ENCODE results near the gene PACS1. TPM values are rescaled to one million over a fixed set of nuclear protein-coding genes. Genes with fewer than 3 reads are reported as not detected.

PACS1 gene
- total RNA-seq, 1 experiment from 2014 or later, result 41.1 TPM

DNA sequence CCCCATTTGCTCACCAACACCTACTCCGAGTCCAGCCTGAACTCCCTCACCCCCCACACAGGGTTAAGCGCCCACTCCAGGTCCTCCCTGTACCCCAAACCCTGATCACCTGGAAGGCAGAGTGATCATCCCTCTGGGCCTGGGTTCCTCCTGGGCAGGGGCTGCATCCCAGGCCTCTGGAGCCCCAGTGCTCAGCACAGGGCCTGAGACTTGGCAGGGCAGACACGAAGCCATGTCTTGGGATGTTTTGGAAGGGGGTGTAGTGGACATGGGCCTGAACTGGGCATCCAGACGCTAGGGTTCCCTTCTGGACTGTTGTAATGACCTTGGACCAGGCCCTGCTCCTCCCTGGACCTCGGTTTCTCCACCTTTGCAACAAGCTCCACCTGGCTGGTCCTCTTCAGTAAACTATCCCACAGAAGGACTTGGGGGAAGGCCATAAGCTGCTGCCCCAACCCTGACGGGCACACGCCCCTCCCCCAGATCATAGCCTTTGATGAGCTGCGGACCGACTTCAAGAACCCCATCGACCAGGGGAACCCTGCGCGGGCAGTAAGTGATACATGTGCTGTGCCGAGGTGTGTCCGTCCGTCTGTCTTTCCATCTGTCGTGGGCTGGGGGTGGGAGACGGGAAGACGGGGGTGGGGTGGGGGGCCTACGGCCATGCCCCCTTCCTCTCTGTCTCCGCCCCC, 211.8 kb downstream of the PACS1 start:
- Histone ChIP-seq H3K9ac (ENCODE audit: low read length) (no peak overlapping the region), H4K20me1 (ENCODE audit: insufficient read depth) (no peaks in the 10 kb centered on the region), H3K27ac (ENCODE audit: low read depth, low read length) (no peak overlapping the region), H3K79me2 (ENCODE audit: insufficient read depth, low read length) (0 out of 2 replicates have a peak, but pooled peaks cover 5% of the 10 kb centered on the region), H3K4me1 (ENCODE audit: control insufficient read depth in 1 of 2, insufficient read depth in 2 of 2, low read length in 2 of 2) (peaks cover 0 to 26% of the 10 kb centered on the region in 2 experiments; a peak in 2 of 4 replicates), H3K9me3 (ENCODE audit: control insufficient read depth in 1 of 2, insufficient read depth in 1 of 2, low read depth in 1 of 2, low read length in 2 of 2) (no peaks in the 10 kb centered on the region), H3K27me3 (ENCODE audit: insufficient read depth, low read length) (no peaks in the 10 kb centered on the region), H3K4me2 (ENCODE audit: low read length) (no peak overlapping the region; the same call in 1 of the 2 replicates), H3K9me2 (ENCODE audit: insufficient read depth) (no peaks in the 10 kb centered on the region), H3K36me3 (ENCODE audit: control insufficient read depth in 1 of 2, insufficient read depth in 2 of 2, low read length in 2 of 2) (no peaks in the 10 kb centered on the region), H2AFZ (ENCODE audit: low read depth, low read length, poor library complexity, severe bottlenecking) (no peak overlapping the region), H3K4me3 (replicated peaks in 1 of 2; ENCODE audit: low read depth in 1 of 2, low read length in 2 of 2) (no peak overlapping the region)
- RAD21 ChIA-PET (ENCODE audit: low non-redundant PET in 1 of 2, low total read pairs in 2 of 2, uncharacterized antibody in 2 of 2, unreplicated experiment in 2 of 2), result no interaction called here
- TF ChIP-seq JUND (IDR thresholded peaks at IDR 0.05) (no peak), POLR2A (IDR thresholded peaks at IDR 0.05; ENCODE audit: borderline replicate concordance, extremely low read depth, insufficient read depth, insufficient read length) (no peak), MAX (IDR thresholded peaks at IDR 0.05) (no peak), ELF1 (IDR thresholded peaks at IDR 0.05; ENCODE audit: borderline replicate concordance, low read depth) (no peak), SP1 (IDR thresholded peaks at IDR 0.05; ENCODE audit: low read depth) (no peak), SRF (IDR thresholded peaks at IDR 0.05; ENCODE audit: low read depth) (no peak), CEBPB (IDR thresholded peaks at IDR 0.05; ENCODE audit: low read depth) (no peak), ZNF274 (IDR thresholded peaks at IDR 0.05; ENCODE audit: low read depth, low read length) (no peak), EZH2phosphoT487 (IDR thresholded peaks at IDR 0.05; ENCODE audit: borderline replicate concordance) (no peak), ZBTB33 (IDR thresholded peaks at IDR 0.05; ENCODE audit: extremely low read depth, insufficient replicate concordance, low read length) (no peak), POLR2AphosphoS5 (IDR thresholded peaks at IDR 0.05; ENCODE audit: low read depth, low read length) (no peak), EZH2 (IDR thresholded peaks at IDR 0.05) (no peak)
- TF ChIP-seq, protein P1, sequence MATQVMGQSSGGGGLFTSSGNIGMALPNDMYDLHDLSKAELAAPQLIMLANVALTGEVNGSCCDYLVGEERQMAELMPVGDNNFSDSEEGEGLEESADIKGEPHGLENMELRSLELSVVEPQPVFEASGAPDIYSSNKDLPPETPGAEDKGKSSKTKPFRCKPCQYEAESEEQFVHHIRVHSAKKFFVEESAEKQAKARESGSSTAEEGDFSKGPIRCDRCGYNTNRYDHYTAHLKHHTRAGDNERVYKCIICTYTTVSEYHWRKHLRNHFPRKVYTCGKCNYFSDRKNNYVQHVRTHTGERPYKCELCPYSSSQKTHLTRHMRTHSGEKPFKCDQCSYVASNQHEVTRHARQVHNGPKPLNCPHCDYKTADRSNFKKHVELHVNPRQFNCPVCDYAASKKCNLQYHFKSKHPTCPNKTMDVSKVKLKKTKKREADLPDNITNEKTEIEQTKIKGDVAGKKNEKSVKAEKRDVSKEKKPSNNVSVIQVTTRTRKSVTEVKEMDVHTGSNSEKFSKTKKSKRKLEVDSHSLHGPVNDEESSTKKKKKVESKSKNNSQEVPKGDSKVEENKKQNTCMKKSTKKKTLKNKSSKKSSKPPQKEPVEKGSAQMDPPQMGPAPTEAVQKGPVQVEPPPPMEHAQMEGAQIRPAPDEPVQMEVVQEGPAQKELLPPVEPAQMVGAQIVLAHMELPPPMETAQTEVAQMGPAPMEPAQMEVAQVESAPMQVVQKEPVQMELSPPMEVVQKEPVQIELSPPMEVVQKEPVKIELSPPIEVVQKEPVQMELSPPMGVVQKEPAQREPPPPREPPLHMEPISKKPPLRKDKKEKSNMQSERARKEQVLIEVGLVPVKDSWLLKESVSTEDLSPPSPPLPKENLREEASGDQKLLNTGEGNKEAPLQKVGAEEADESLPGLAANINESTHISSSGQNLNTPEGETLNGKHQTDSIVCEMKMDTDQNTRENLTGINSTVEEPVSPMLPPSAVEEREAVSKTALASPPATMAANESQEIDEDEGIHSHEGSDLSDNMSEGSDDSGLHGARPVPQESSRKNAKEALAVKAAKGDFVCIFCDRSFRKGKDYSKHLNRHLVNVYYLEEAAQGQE (IDR thresholded peaks at IDR 0.05; ENCODE audit: low read depth), result no peak
- TF ChIP-seq, protein P2, sequence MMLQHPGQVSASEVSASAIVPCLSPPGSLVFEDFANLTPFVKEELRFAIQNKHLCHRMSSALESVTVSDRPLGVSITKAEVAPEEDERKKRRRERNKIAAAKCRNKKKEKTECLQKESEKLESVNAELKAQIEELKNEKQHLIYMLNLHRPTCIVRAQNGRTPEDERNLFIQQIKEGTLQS (IDR thresholded peaks at IDR 0.05), result no peak
- intact Hi-C loops (cut with micrococcal nuclease), result no loop called here
- no peak for ATAC-seq
- no peak for DNase-seq (ENCODE audit: low read depth, low spot score)
- POLR2A ChIA-PET, result interaction anchor here (0.9 kb wide), 1 partner anchor 14 kb away, joined by 3 read pairs; no protein-coding TSS in a partner anchor
- BruUV-seq (replicated peaks), result no TSS peak
- CTCF ChIA-PET, result interaction anchor here (0.7 to 3.0 kb wide), 7 partner anchors 9 to 103 kb away, joined by 3 to 17 read pairs (median 4); partner anchors contain the start of genes RAB1B and TMEM151A

Measured in HCT116 (cell line).